GM21717 (cell line): ENCODE measurements around the gene CYP4A22.
"Not testable (repeated sequence)": the region's sequence is repeated elsewhere in the genome, so short reads cannot be mapped to it uniquely, and the experiment has no call there.

Experiments used
- ATAC-seq: cut with Tn5 transposase; IDR thresholded peaks from one replicate; pipeline ENCODE4 v1.9.1; 2021; ENCODE audit warnings: mild to moderate bottlenecking, moderate library complexity; ENCODE audit not compliant: unreplicated experiment

Gene CYP4A22

DNA sequence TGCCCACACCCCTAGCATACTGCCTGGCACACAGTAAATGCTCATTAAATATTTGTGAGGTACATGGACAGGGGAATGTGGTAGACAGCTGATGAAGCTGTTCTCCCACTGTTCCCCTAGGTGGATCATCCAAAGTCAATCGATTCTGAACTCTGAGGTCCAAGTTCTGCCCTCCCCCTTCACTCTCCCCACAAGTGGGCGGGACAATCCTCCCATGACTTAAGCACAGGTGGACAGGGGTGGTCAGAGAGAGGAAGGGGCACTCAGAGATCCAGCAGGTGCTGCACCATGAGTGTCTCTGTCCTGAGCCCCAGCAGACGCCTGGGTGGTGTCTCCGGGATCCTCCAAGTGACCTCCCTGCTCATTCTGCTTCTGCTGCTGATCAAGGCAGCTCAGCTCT, at the start of gene CYP4A22:
CYP4A22 (plus strand) TSS at position 244 of the 400 bp plus-strand sequence; CDS start at position 289, 45 bp downstream.
- ATAC-seq: no peak

GRCh38 chr1:47089356-47089755, 47.9 kb upstream of the CYP4A22 start:
- ATAC-seq: not testable (repeated sequence)

DNA sequence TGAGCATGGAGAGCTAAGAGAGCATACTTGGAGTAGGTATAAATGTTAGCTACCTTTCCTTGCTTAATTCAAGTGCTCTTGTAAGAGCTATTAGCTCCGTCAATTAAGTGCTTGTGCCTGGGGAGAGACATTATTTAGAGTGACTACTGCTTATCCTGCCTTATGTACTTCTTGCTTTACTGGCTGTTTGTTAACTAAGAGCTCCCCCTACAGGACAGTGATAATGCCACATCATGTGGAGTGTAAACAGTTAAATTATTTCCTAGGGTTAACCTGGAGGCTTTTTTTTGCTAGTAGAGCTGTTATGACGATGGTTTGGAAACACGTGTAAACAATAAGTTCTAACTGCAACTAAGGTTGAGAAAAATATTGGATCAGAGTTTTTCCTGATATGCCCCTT, 45.8 kb upstream of the CYP4A22 start:
- ATAC-seq: not testable (repeated sequence)

DNA sequence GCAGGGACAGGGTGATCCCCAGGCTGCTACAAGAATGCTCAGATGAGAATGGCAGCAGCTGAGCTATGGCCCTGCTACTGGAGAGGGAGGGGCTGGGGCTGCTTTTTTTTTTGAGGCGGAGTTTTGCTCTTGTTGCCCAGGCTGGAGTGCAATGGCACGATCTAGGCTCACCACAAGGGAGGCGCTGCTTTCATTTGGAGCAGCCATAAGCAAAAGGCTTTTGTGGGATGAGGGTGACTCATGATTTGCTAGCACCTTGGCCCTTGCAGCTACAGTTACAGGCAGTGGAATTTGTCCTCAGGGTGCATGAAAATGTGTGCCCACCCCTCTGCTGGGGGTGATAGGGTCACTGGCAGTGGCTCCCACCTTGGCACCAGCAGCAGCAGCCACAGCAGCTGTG, 32.4 kb upstream of the CYP4A22 start:
- ATAC-seq: no peak

- ATAC-seq: no peak
Observed at GRCh38 chr1:47106792-47107191, 30.4 kb upstream of the CYP4A22 start.

GRCh38 chr1:47107851-47108574, 29.2 kb upstream of the CYP4A22 start:
- not testable (repeated sequence) for ATAC-seq

DNA sequence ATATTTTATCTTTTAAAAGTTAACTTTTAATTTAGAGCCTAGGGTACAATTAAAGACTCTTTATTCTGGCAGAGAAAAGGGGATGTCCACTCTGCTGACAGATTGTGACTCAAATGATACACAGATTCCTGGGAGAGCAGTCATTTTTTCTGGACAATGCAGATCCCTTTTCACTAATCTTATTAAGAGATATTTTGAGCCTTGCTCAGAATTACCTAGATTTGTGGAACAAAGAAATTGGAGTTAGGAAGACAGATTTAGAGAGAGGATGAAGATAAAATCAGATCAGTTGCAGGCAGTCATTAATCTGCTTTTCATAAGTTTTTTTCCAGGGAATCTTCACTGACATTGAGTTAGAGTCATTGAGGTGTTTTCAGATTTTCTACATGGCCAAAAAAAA, 27.8 kb upstream of the CYP4A22 start:
- ATAC-seq: not testable (repeated sequence)

- ATAC-seq: no peak
Observed at GRCh38 chr1:47113178-47113577, 24.1 kb upstream of the CYP4A22 start.

GRCh38 chr1:47121039-47121438, 16.2 kb upstream of the CYP4A22 start:
- not testable (repeated sequence) for ATAC-seq

DNA sequence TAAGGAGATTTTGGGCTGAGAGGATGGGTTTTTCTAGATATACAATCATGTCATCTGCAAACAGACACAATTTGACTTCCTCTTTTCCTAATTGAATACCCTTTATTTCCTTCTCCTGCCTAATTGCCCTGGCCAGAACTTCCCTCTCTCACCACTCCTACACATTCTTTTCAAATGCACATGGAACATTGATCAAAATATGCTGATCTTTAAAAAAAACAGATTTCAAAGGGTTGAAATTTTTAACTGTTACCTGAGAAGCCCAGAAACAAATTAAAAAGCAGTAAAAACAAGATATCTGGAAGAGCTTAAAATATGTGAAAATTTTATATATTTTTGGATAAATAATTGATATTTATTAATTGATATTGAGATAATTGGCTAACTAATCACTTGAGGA, 12.4 kb upstream of the CYP4A22 start:
- ATAC-seq: not testable (repeated sequence)

DNA sequence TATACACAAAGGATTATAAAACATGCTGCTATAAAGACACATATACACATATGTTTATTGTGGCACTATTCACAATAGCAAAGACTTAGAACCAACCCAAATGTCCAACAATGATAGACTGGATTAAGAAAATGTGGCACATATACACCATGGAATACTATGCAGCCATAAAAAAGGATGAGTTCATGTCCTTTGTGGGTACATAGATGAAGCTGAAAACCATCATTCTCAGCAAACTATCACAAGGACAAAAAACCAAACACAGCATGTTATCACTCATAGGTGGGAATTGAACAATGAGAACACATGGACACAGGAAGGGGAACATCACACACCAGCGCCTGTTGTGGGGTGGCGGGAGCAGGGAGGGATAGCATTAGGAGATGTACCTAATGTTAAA, 10.2 kb upstream of the CYP4A22 start:
- ATAC-seq: not testable (repeated sequence)

- ATAC-seq: no peak
Observed at GRCh38 chr1:47128221-47128620, 9.0 kb upstream of the CYP4A22 start.

- not testable (repeated sequence) for ATAC-seq
Observed at GRCh38 chr1:47128854-47129253, 8.4 kb upstream of the CYP4A22 start.

- ATAC-seq: not testable (repeated sequence)
Observed at GRCh38 chr1:47129489-47130230, 7.6 kb upstream of the CYP4A22 start.

GRCh38 chr1:47132665-47133064, 4.6 kb upstream of the CYP4A22 start:
- ATAC-seq: not testable (repeated sequence)

DNA sequence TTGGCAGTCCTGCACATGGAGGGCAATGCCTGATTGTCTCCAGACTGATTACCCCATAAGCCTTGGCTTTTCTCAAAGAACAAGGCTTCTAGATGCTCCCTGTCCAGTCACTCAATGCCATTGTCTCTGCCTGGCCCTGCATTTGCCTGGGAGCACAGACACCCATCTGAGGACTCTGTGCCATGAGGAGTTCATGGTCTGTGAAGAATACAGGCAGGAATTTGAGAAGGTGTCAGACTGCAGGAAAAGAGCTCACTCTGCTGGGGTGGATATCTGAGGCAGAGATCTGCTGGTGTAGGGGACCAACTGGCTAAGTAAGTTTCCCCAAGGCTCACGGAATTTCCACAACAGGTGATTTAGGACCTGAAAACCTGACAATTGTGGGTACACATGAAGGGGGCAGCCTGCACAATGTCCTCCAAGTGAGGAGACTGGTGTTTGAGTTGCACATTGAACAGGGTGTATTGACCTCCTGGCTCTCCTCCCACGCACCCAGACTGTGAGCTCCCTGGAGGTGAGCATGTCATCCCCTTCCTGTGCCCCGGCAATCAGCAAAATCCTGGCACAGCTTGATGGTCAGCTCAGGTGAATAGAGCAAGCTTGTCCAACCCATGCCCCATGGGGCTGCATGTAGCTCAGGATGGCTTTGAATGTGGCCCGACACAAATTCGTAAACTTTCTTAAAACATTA, 829 bp downstream of the CYP4A22 start:
- ATAC-seq: no peak

GRCh38 chr1:47140358-47140757, 3.1 kb downstream of the CYP4A22 start:
- ATAC-seq: not testable (repeated sequence)

DNA sequence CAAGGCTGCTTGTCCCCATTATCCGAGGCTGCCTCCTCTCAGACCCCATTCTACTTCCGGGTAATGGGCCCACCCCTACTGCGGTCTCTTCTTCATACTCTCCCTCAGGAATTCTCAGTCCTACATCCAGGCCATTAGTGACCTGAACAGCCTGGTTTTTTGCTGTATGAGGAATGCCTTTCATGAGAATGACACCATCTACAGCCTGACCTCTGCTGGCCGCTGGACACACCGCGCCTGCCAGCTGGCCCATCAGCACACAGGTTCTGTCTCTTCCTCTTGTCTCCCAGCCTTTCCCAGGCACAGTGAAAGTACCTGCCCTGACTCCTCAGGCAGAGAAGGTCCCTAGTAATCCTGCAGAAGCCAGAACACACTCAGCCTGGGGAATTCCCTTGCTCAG, 6.4 kb downstream of the CYP4A22 start:
- ATAC-seq: not testable (repeated sequence)

DNA sequence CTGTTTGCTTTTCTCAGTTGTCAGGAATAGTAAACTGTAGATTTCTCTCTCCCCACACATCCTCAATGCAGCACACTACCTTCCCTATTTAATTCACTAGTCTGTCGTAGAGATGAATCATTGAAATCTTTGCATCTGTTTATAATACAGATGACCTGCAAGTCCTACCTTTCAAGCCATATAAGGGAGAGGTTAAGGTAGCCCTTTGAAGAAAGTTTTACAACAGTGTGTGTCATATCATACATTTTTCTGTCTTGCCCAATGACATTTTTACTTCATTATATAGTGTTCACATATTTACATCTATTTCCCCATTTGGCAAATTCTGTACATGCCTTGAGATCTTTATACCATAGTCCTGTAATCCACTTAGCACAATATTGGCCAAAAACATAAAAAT, 9.3 kb downstream of the CYP4A22 start:
- ATAC-seq: not testable (repeated sequence)

- no peak for ATAC-seq
Observed at GRCh38 chr1:47147047-47147785, 10.0 kb downstream of the CYP4A22 start.

DNA sequence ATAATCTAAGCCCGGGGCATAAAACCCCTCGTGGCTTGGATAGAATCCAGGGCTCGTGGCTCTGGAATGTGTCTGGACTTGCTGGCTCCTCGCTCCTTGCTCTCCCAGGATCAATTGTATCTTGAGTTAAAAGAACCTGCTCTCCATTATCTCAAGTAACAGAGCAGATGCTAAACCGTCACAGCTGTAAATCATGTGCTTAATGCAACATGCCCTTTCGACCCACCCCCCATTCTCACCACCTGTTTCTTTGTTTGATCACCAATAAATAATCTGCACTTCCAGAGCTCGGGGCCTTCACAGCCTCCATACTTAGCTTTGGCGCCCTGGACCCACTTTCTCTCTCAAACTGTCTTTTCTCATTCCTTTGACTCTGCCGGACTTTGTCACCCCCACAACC, 11.9 kb downstream of the CYP4A22 start:
- ATAC-seq: not testable (repeated sequence)
